ENCODE data around the gene PDZD7.

Gene PDZD7

DNA sequence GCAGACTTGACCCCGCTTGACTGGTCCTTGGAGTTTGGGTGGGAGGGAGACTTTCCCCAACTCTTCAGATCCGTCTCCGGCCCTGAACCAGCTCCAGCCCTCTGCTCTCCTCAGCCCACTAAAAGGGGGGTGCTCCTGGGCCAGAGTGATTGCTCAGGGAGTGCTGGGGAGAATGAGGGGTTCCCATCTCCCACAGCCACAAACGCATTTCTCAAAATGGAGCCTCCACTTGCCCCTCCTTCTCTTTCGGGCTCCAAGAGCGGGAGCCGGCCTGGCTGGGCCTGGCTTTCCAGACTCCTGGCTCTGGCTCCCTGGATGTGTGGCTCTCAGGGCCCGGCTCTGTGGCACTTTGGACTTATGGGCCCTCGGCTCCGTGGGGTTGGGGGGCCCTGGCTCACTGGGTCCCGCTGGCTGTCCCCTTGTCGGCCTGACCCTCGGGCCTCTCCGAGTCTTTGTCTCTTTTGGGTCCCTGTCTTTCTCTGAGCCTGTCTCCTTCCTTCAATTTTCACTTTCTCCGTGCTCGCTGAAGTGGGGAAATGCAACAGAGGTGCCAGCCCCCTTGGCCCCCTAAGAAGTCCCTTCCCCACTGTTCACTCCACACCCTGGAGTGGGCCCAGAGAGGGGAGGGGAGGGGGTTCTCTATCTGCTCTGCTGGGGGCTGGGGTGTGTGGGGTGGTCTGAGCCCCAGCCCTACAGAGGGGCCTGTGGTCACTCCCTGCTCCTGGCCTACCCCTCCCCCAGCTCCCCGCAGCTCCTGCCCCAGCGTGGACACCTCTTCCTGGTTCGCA lies 30.6 kb downstream of the PDZD7 start:
- peak; percentile 74 for DNase-seq

DNA sequence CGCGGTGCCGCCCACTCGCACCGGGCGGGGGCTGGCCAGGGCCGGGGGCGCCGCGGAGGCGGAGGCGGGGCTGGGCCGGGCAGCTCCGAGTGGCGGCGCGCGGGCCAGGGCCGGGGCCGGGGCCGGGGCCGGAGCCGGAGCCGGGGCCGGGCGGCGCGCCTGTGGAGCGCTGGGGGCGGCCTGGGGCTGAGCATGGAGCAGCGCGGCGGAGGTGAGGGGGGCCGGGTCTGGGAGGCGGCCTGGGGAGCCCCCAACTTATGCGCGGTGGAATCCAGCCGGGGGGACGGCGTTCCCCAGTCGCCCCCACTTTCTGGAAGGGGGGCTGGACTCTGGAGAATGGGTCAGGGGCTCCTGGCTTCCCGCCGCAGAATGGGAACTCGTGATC lies 31.2 kb downstream of the PDZD7 start, which contains the start of gene LZTS2:
LZTS2 (plus strand) TSS at position 67 of the 385 bp plus-strand sequence. CDS start 2,731 bp downstream, outside the sequence.
- DNase-seq = no peak

DNA sequence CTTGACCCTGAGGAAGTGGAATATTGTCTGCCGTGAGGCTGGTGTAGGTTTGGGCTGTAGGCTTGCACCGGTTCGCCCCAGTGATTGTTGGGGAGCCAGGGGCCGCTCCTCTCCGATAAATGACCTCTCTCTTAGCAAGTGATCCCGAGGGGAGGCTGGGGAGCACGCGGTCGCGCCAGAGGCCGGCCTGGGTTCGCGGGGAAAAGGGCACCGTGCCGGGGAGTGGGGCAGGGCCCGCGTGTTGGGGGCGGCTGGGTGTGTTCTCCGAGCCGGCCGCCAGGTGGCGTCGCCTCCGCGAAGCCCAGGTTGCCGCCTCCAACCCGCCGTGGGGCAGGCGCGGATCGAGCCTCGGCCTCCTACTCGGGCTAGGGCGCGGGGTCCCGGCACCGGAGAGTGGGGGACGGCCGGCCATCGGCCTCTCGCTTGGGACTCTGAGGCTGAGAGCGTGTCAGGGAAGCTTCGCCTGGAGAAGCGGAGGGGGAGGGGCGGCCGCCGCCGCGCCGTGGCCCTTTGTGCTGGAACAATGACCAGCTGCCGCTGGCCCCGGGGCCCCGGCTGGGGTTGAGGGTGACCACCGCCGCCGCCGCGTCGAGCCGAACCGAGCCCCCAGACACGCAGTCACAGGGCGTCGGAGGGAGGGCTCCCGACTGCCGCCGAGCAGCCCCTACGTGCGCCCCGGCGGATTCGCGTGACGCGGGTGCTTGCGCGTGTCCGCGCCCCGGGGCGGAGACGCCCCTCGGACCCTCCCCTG lies 31.8 kb downstream of the PDZD7 start:
- peak; percentile 96 for DNase-seq

DNA sequence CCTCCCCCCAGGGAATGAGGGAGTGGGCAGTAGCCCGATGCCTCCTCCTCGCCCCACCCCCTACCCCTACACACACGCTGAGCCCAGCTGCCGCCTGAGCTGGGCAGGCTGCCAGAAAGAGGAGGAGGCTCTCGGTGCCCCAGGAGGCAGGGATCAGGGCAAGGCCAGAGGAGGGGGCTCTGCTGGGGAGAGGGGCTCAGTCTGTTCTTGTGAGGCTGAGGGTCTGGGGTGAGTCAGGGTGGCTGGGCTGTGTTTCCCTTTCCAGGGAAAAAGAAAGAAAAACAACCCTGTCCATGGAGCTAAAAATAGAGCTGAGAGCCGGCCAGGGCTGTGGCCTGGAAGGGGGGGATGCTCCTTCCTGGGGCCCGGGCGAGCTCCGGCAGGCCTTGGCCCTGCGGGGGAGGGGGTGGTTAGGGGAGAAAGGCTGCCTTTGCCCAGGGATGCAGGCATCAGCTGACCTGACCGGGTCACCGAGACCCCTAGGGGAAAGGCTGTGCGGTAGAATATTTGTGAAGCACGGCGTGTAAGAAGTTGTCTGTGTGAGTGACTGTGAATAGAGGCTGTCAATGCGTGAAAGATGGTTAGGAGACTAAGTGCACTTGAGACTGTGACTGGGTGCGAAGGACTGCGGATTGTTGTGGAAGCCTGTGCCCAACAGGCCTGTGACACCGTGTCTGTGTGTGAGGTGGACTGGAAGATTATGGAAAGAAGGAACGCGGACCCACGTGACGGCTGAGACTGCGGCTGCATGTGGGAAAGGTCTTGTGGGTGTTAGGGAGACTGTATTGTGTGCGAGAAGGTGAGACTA lies 32.5 kb downstream of the PDZD7 start:
- peak; percentile 93 for DNase-seq

DNA sequence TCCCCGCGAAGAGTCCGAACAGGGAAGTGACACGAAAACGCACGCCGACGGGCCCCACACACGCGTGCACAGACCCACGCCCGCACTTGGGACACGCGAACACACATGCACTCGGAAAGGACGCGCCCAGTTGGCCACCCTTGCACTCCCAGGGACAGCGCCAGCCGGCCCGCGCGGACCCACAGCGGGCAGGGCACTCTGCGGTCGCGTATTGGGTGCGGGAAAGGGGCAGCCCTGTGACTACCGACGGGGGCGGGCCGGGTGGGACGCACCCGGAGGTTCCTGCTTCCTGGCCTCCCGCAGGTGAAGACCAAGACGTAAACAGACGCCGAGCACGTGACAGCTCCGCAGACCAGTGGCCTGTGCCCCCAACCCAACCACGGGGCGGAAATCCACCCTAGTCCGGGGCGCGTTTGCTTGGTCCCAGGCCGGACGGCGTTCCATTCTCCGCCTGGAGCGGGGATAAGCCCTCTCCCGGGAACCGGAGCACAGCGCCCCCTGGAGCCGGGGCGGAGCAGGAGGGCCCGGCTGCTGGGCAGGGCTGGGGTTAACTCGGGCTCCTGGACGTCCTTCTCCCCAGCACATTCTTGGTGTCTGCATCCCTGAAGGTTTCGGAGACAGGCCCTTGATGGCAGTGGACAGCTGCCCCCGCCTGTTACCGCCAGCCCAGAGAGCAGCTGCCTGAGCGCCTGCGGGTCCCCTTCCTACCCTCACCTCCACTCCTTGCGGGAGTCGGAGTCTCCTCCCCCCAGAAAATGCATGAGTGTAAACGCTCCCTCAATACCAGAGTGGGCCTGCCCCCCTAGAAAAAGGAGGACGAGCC lies 33.4 kb downstream of the PDZD7 start:
- peak; percentile 92 for DNase-seq

DNA sequence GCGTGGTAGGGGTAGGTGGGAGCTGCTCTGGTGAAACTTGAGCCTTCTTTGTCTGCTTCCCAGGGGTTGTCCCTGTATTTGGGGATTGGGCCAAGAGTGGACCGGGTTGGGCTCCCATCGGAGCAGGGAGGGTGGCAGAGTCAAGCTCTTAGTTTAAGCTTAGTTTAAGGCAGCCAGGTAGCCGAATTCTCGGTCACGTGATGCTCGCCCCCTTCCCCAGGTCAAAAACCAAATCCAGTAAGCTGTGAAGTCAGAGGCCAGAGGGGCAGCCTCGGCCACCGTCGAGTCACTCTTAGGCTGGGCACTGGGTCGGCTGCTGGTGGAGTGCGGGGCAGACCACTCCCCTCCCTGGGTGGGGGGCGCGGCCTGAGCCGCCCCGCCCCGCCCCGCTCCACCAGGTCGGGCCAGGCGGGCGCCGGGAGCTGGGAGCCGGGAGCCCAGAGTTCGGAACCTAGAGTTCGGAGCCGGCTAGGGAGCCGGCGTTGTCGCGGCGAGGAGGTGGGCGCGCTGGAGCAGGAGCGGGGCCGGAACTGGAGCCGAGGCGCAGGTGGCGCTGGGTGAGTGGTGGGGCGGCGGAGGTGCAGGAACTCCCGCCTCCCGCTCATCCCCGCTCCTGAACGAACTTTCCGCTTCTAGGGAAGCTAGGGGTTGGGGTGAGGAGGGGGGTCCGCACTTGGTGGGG lies 34.1 kb downstream of the PDZD7 start:
- peak; percentile 80 for DNase-seq

DNA sequence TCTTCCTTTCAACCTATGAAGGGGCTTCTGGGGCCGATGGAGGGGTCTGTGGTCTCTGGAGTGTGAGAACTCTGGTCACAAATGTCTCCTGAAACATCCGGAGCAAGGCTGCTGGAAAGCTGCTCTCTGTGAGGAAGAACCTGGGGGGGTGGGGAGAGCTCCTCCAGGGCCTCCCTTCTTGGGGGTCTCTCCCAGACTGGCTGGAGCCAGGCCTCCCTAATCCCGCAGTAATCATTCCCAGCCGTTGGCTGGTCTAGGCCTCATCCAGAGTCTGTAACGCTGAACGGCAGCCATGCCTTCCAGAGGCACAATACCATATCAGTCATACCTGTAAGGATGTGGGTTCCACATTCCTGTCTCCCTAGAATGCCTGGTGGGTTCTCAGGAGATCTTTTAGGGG lies 35.7 kb downstream of the PDZD7 start:
- DNase-seq = no peak

DNA sequence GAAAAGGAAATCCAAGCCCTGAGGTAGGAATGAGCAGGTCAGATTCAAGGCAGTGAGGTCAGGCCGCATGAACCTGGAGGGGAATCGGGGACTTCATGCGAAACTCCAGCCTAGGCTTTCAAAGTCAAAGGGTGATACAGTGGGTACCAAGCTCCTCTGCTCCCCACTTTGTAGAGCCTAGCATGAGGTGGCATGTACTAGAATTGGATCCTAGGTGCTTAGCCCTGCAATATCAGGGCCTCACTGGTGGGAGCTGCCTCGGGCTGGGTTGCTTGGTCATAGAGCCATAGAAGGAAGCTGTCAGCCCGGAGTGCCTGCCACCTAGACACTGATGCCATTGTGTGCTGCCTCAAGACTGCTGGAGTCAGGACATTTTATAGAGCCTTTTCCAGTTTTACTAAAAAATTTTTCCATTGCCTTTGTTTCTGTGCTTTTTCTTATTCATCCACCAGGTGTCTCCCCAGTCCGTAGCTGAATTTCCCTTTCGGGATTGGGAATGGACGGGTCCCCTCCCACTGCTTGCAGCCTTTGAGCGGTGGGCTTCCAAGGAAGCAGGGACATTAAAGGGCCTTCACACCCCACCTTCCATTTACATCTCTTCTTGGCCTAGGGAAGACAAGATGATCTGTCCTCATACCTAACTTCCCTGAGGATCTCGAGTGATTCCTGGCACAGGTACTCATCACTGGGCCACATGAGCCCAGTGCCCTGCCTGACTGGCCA lies 36.8 kb downstream of the PDZD7 start:
- peak; percentile 61 for DNase-seq

DNA sequence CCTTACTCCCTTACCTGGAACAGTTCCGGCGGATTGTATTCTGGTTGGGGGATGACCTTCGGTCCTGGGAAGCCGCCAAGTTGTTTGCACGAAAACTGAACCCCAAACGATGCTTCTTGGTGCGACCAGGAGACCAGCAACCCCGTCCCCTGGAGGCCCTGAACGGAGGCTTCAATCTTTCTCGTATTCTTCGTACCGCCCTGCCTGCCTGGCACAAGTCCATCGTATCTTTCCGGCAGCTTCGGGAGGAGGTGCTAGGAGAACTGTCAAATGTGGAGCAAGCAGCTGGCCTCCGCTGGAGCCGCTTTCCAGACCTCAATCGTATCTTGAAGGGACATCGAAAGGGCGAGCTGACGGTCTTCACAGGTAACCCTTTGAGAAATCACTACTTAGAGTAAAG lies 41.8 kb downstream of the PDZD7 start:
- no peak for DNase-seq

DNA sequence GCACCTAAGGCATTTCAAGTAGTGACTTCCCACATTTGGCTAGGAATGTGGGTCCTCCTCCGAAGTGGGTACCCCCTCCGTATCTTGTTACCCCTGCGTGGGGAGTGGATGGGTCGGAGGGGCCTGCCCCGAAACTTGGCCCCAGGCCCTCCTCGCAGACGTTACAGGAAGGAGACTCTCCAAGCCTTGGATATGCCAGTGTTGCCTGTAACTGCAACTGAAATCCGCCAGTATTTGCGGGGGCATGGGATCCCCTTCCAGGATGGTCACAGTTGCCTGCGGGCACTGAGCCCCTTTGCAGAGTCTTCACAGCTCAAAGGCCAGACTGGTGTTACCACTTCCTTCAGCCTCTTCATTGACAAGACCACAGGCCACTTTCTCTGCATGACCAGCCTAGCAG lies 42.8 kb downstream of the PDZD7 start:
- DNase-seq = no peak

DNA sequence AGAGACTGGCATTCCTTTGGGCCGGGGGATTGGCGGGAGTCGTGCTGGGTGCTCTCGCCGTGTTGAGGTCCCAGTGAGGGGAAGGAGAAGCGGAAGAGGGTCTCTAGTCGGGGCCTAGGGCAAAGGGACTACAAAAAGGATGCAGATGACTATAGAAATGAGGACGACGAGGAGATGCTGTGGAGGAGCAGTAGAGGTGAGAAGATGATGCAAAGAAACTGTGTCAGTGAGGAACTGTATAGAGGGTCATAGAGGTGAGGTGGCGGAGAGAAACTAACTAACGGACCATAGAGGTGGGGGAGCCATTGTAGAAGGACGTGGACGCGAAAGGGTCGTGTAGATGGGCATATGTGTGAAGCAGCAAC lies 43.3 kb downstream of the PDZD7 start:
- DNase-seq = no peak

DNA sequence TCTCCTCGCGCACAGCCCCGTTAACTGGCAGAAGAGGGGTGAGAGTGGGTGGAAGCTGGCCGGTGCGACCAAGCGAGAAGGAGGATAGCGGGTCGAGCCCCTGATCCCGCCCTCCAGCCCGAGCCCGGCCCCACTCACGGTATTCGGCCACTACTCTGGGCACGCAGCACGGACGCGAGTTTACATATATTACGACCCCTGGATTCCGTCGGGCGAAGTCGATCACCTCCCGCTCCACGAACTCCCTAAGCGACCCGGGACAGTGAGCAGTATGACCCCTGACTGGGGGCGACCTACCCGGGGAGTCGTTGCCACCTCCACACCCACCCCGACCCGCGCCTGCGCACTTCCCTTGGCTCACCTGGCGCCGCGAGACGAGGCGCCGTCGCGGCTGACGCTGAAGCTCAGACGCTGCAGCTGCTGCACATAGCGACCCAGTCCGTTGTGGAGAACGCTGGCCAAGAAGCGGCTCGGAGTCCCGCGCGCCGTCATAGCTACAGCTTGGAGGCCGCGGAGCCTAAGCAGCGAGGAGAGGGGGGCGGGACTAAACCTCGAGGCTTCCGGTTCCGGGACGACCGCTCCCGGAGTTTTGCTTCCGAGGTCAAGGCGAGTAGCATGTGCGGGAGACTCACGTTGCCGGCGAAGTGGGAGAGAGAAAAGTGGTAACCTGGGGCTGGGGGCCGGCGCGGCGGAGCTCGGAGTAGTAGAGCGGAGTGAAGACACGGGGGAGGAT lies 43.8 kb downstream of the PDZD7 start, which contains the start of the genes MRPL43 and TWNK:
MRPL43 (minus strand) TSS at position 546 of the 733 bp plus-strand sequence; CDS start at position 492, 54 bp downstream.
TWNK (plus strand) TSS at position 592 of the 733 bp plus-strand sequence. CDS start 668 bp downstream, outside the sequence.
- peak; percentile 94 for DNase-seq

DNA sequence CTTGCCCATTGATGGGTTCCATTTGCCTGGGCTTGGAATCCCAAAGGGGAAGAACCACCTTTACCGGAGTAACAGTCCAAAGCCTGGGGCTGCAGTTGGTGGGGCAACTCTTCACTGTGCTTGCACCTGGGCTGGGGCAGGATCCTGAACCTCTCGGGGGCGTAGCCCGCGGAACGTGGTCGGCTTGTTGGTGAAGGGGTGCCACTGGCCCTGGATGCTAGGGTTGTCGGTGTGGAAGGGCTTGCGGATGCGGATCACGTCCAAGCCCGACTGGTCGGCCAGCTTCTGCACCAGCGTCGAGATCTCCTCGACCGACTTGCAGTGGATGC lies 44.3 kb downstream of the PDZD7 start:
- no peak for DNase-seq

DNA sequence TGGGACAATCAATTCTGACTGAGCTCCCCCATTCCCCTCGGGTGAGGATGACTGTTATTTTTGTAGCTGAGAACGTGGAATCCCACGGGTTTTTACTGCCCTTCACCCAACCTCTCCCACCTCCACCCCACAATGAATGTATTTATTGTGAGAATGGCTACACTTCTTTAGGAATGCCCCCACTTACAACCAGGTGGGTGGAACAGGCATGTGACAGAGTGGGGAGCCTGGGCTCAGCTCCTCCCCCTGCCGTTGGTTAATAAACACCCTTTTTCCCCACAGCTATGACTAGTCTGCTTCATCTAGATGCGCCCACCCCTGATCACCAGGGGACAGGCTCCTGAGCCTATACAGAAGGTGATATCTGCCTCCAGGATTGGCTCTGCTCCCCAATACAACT lies 45.6 kb downstream of the PDZD7 start:
- no peak for DNase-seq

DNA sequence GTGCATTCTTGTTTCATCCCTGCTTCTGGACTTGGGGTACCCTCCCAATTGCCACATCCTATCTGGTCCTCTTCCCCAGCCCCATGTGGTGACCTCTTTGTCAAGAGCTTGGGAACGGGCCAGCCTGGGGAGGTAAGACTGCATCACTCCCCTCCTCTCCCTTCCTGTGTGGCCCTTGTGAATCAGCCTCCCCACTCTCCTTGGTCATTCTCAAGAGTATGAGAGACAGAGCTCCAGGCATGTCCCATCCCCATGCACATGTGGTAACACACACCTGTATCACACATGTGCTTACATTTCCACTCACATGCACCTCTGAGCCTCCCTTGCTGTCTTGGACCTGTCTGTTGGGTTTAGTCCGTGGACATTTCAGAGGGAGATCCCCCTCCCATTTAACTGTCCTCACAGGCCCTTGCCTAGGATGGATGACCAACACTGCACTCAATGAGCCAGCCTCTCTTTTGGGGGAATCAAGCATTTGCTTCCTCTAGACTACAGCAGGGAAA lies 46.2 kb downstream of the PDZD7 start:
- DNase-seq = no peak

DNA sequence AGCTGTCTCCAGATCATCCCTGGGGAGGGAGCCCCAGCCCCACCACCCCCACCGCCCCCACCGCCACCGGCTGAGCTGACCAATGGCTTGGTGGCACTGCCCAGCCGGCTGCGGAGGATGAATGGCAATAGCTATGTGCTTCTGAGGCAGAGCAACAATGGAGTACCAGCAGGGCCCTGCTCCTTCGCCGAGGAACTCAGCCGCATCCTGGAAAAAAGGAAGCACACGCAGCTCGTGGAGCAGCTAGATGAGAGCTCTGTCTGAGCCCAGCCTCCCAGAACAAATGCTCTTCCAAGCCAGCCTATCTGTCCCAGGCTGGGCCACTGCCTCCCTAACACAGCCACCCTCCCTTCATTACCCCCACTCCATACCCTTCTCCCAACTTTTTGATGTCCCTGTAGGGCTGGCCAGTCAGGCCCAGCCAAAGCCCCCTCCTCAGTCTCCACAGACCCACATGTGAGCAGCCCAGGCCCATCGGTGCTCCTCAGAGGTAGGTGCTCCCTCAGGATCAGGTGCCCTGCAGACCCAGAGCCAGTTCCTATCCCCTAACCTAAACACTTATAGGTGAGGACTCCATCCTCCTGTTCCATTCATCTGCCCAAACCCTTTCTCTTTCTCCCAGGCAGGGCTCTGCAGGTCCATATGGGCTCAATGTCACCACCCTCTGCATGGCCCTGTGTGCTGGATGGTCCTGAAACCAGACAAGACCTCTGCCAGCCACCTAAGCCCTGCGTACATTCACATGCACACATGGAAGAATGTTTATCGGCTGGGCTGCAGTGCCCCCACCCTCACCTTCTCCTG lies 46.9 kb downstream of the PDZD7 start:
- no peak for DNase-seq

DNA sequence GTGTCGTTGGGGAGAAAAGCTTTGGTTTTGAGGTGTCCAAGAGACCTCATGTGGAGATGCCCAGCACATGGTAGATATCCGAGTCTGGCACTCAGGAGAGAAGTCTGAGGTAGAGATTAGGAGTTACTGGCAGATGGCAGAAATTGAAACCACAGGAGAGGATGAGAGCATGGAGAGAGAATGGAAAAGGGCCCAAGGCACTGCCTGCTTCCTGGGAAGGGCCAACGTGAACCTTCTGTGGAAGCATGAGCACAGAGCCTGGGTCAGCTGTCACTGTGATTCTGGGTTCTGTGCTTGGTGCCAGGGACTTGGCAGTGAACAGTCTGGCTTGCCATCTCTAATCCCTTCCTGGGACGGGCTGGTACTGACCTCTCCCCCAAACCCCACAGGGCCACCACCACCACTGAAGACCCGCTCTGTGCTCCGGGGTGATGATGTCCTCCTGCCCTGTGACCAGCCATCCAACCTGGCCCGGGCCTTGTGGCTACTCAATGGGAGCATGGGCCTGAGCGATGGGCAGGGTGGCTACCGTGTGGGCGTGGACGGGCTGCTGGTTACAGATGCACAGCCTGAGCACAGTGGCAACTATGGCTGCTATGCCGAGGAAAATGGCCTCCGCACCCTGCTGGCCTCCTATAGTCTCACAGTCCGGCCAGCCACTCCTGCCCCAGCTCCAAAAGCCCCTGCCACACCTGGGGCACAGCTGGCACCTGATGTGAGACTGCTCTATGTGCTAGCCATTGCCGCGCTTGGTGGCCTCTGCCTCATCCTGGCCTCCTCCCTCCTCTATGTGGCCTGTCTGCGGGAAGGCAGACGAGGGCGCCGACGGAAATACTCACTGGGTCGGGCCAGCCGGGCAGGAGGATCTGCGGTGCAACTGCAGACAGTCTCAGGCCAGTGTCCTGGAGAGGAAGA lies 47.8 kb downstream of the PDZD7 start:
- no peak for DNase-seq

DNA sequence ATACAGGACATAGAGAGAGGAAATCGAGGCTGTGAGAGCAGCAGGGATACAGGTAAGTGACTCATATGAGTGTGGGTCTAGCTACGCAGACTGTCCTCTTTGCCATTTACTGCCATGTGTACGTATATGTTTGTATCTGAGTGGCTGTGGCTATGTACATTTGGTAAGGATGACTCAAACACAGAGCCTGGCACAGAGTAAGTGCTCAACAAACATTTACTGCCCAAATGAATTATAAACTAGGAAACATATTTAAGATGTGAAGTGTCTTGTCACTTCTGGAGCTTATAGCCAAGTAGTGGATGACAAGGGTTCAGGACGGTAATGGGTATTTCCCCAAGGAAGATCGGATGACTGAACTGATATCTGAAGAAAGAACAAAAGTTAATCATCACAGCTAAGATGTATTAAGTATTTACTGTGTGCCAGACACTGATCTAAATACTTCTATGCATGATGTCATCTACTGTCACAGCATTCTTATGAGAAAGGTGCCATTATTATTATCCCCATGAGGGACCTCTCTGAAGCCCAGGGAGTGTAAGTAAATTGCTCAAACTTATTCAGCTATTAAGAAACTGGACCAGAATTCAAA lies 49.7 kb downstream of the PDZD7 start:
- no peak for DNase-seq

All from retina (tissue), 1 donor.